Measurements from ENCODE around the gene ATP2C2.

The ATP2C2 gene

GRCh38 chr16:84373907-84374489, 5.7 kb downstream of the ATP2C2 start:
- Histone ChIP-seq H3K27me3 (ENCODE audit: insufficient read depth, low read depth) (peaks cover 28% of the 10 kb centered on the region), H3K4me3 (IDR thresholded peaks at IDR 0.05; ENCODE audit: insufficient read depth, low read depth, low read length) (no peak overlapping the region), H3K9ac (no peak overlapping the region), H3K36me3 (ENCODE audit: insufficient read depth) (no peaks in the 10 kb centered on the region), H3K4me1 (ENCODE audit: low read depth, poor library complexity, severe bottlenecking) (no peaks in the 10 kb centered on the region), H2AFZ (ENCODE audit: low read depth) (no peak overlapping the region), H3K79me2 (ENCODE audit: insufficient read depth, low read depth) (no peaks in the 10 kb centered on the region), H3K27ac (no peak overlapping the region), H4K20me1 (ENCODE audit: insufficient read depth) (no peaks in the 10 kb centered on the region), H3K4me2 (no peak overlapping the region)
- TF ChIP-seq CTCF (conservative IDR thresholded peaks at IDR 0.05; ENCODE audit: low read depth, low read length), result no peak

GRCh38 chr16:84378099-84378498, 9.8 kb downstream of the ATP2C2 start:
- H3K36me3 ChIP-seq (ENCODE audit: insufficient read depth), result no peaks in the 10 kb centered on the region
- H3K79me2 ChIP-seq (ENCODE audit: insufficient read depth, low read depth), result no peaks in the 10 kb centered on the region
- no peak overlapping the region for H2AFZ ChIP-seq (ENCODE audit: low read depth)
- TF ChIP-seq CTCF (conservative IDR thresholded peaks at IDR 0.05; ENCODE audit: low read depth, low read length), result no peak
- H3K4me1 ChIP-seq (ENCODE audit: low read depth, poor library complexity, severe bottlenecking), result no peaks in the 10 kb centered on the region
- H3K4me3 ChIP-seq (IDR thresholded peaks at IDR 0.05; ENCODE audit: insufficient read depth, low read depth, low read length), result no peak overlapping the region
- H4K20me1 ChIP-seq (ENCODE audit: insufficient read depth), result no peaks in the 10 kb centered on the region
- H3K27ac ChIP-seq, result no peak overlapping the region
- no peak overlapping the region for H3K9ac ChIP-seq
- no peak overlapping the region for H3K4me2 ChIP-seq
- peaks cover 32% of the 10 kb centered on the region for H3K27me3 ChIP-seq (ENCODE audit: insufficient read depth, low read depth)

GRCh38 chr16:84378567-84378966, 10.2 kb downstream of the ATP2C2 start:
- H3K79me2 ChIP-seq (ENCODE audit: insufficient read depth, low read depth), result no peaks in the 10 kb centered on the region

GRCh38 chr16:84379008-84379708, 10.8 kb downstream of the ATP2C2 start:
- H3K27me3 ChIP-seq (ENCODE audit: insufficient read depth, low read depth), result peaks cover 27% of the 10 kb centered on the region
- no peak overlapping the region for H3K27ac ChIP-seq
- no peak overlapping the region for H2AFZ ChIP-seq (ENCODE audit: low read depth)
- no peak for TF ChIP-seq CTCF (conservative IDR thresholded peaks at IDR 0.05; ENCODE audit: low read depth, low read length)
- H4K20me1 ChIP-seq (ENCODE audit: insufficient read depth), result no peaks in the 10 kb centered on the region
- no peaks in the 10 kb centered on the region for H3K36me3 ChIP-seq (ENCODE audit: insufficient read depth)
- no peak overlapping the region for H3K4me3 ChIP-seq (IDR thresholded peaks at IDR 0.05; ENCODE audit: insufficient read depth, low read depth, low read length)
- H3K4me2 ChIP-seq, result no peak overlapping the region
- no peak overlapping the region for H3K9ac ChIP-seq
- no peaks in the 10 kb centered on the region for H3K4me1 ChIP-seq (ENCODE audit: low read depth, poor library complexity, severe bottlenecking)
- no peaks in the 10 kb centered on the region for H3K79me2 ChIP-seq (ENCODE audit: insufficient read depth, low read depth)

More at GRCh38 chr16:84378567-84378966, 10.2 kb downstream of the ATP2C2 start:
- Histone ChIP-seq H3K4me3 (IDR thresholded peaks at IDR 0.05; ENCODE audit: insufficient read depth, low read depth, low read length) (no peak overlapping the region), H3K27me3 (ENCODE audit: insufficient read depth, low read depth) (peaks cover 28% of the 10 kb centered on the region), H3K4me2 (no peak overlapping the region), H3K36me3 (ENCODE audit: insufficient read depth) (no peaks in the 10 kb centered on the region), H3K4me1 (ENCODE audit: low read depth, poor library complexity, severe bottlenecking) (no peaks in the 10 kb centered on the region), H3K27ac (no peak overlapping the region), H2AFZ (ENCODE audit: low read depth) (no peak overlapping the region), H3K9ac (no peak overlapping the region), H4K20me1 (ENCODE audit: insufficient read depth) (no peaks in the 10 kb centered on the region)
- no peak for TF ChIP-seq CTCF (conservative IDR thresholded peaks at IDR 0.05; ENCODE audit: low read depth, low read length)

All from KMS-11 (cell line).